Activated naive CD4-positive, alpha-beta T cell treated with anti-CD3 and anti-CD28 coated beads, Interleukin-2, amount 50 U/mL, for 24 hours (primary cell): ENCODE data around the gene TBXAS1.

ENCODE experiments used
- H3K27ac Mint-ChIP-seq: one replicate; pipeline ENCODE4 v1.8.0; 2021; ENCODE audit warnings: mild to moderate bottlenecking, mixed read lengths
- H3K27me3 Mint-ChIP-seq: one replicate; pipeline ENCODE4 v1.8.0; 2021; ENCODE audit warnings: mixed read lengths
- H3K36me3 Mint-ChIP-seq: one replicate; pipeline ENCODE4 v1.8.0; 2021; ENCODE audit warnings: mixed read lengths
- H3K4me1 Mint-ChIP-seq: one replicate; pipeline ENCODE4 v1.8.0; 2021; ENCODE audit warnings: mixed read lengths
- H3K4me3 Mint-ChIP-seq: one replicate; pipeline ENCODE4 v1.8.0; 2021; ENCODE audit warnings: mild to moderate bottlenecking, mixed read lengths
- H3K9me3 Mint-ChIP-seq: one replicate; pipeline ENCODE4 v1.8.0; 2021; ENCODE audit warnings: mixed read lengths

The TBXAS1 gene

GRCh38 chr7:139860090-139860775 lies 31.2 kb downstream of the TBXAS1 start:
- H3K4me3 Mint-ChIP-seq: no peak overlapping the region
- H3K36me3 Mint-ChIP-seq: peaks cover 2% of the 10 kb centered on the region
- H3K9me3 Mint-ChIP-seq: peaks cover 7% of the 10 kb centered on the region
- no peak overlapping the region for H3K27ac Mint-ChIP-seq
- H3K27me3 Mint-ChIP-seq: peaks cover 3% of the 10 kb centered on the region
- H3K4me1 Mint-ChIP-seq: peaks cover 19% of the 10 kb centered on the region

GRCh38 chr7:139861803-139862202 lies 32.7 kb downstream of the TBXAS1 start:
- peaks cover 7% of the 10 kb centered on the region for H3K4me1 Mint-ChIP-seq
- peaks cover 3% of the 10 kb centered on the region for H3K27me3 Mint-ChIP-seq
- H3K9me3 Mint-ChIP-seq: peaks cover 7% of the 10 kb centered on the region
- no peak overlapping the region for H3K4me3 Mint-ChIP-seq
- no peak overlapping the region for H3K27ac Mint-ChIP-seq
- peaks cover 2% of the 10 kb centered on the region for H3K36me3 Mint-ChIP-seq

- Mint-ChIP-seq H3K9me3 (peaks cover 7% of the 10 kb centered on the region), H3K4me3 (no peak overlapping the region), H3K27me3 (peaks cover 4% of the 10 kb centered on the region), H3K4me1 (no peaks in the 10 kb centered on the region), H3K27ac (no peak overlapping the region), H3K36me3 (peaks cover 2% of the 10 kb centered on the region)
These were observed 37.2 kb downstream of the TBXAS1 start for GRCh38 chr7:139866047-139866837.

- Mint-ChIP-seq H3K4me3 (no peak overlapping the region), H3K36me3 (peaks cover 2% of the 10 kb centered on the region), H3K27me3 (peaks cover 4% of the 10 kb centered on the region), H3K4me1 (no peaks in the 10 kb centered on the region), H3K9me3 (peaks cover 7% of the 10 kb centered on the region), H3K27ac (no peak overlapping the region)
These were observed 38.8 kb downstream of the TBXAS1 start for GRCh38 chr7:139867847-139868246.

GRCh38 chr7:139869886-139870285 lies 40.8 kb downstream of the TBXAS1 start:
- Mint-ChIP-seq H3K36me3 (no peaks in the 10 kb centered on the region), H3K27me3 (peaks cover 4% of the 10 kb centered on the region), H3K27ac (no peak overlapping the region), H3K9me3 (no peaks in the 10 kb centered on the region), H3K4me3 (no peak overlapping the region), H3K4me1 (no peaks in the 10 kb centered on the region)

- Mint-ChIP-seq H3K36me3 (no peaks in the 10 kb centered on the region), H3K4me1 (no peaks in the 10 kb centered on the region), H3K27me3 (peaks cover 1% of the 10 kb centered on the region), H3K27ac (no peak overlapping the region), H3K9me3 (no peaks in the 10 kb centered on the region), H3K4me3 (no peak overlapping the region)
These were observed 41.3 kb downstream of the TBXAS1 start for GRCh38 chr7:139870380-139870779.

- Mint-ChIP-seq H3K4me3 (no peak overlapping the region), H3K36me3 (no peaks in the 10 kb centered on the region), H3K27ac (no peak overlapping the region), H3K27me3 (peaks cover 1% of the 10 kb centered on the region), H3K9me3 (no peaks in the 10 kb centered on the region), H3K4me1 (no peaks in the 10 kb centered on the region)
These were observed 42.3 kb downstream of the TBXAS1 start for GRCh38 chr7:139871331-139871730.

- no peaks in the 10 kb centered on the region for H3K36me3 Mint-ChIP-seq
These were observed 42.8 kb downstream of the TBXAS1 start for GRCh38 chr7:139871820-139872219.

GRCh38 chr7:139873593-139874301 lies 44.7 kb downstream of the TBXAS1 start:
- no peaks in the 10 kb centered on the region for H3K4me1 Mint-ChIP-seq
- no peaks in the 10 kb centered on the region for H3K9me3 Mint-ChIP-seq
- H3K27me3 Mint-ChIP-seq: no peaks in the 10 kb centered on the region
- no peaks in the 10 kb centered on the region for H3K36me3 Mint-ChIP-seq
- H3K27ac Mint-ChIP-seq: peak overlapping the region; percentile 32
- peak overlapping the region; percentile 33 for H3K4me3 Mint-ChIP-seq

More at GRCh38 chr7:139871820-139872219, 42.8 kb downstream of the TBXAS1 start:
- Mint-ChIP-seq H3K27ac (no peak overlapping the region), H3K9me3 (no peaks in the 10 kb centered on the region), H3K27me3 (peaks cover 1% of the 10 kb centered on the region), H3K4me1 (no peaks in the 10 kb centered on the region), H3K4me3 (no peak overlapping the region)

GRCh38 chr7:139874302-139874629 lies 45.2 kb downstream of the TBXAS1 start:
- no peak overlapping the region for H3K4me3 Mint-ChIP-seq
- no peaks in the 10 kb centered on the region for H3K27me3 Mint-ChIP-seq
- H3K4me1 Mint-ChIP-seq: no peaks in the 10 kb centered on the region
- H3K27ac Mint-ChIP-seq: no peak overlapping the region
- no peaks in the 10 kb centered on the region for H3K9me3 Mint-ChIP-seq
- H3K36me3 Mint-ChIP-seq: no peaks in the 10 kb centered on the region

GRCh38 chr7:139875821-139876241 lies 46.8 kb downstream of the TBXAS1 start:
- Mint-ChIP-seq H3K27ac (no peak overlapping the region), H3K36me3 (no peaks in the 10 kb centered on the region), H3K27me3 (no peaks in the 10 kb centered on the region), H3K9me3 (no peaks in the 10 kb centered on the region), H3K4me1 (no peaks in the 10 kb centered on the region), H3K4me3 (no peak overlapping the region)

- H3K27ac Mint-ChIP-seq: no peak overlapping the region
- H3K36me3 Mint-ChIP-seq: no peaks in the 10 kb centered on the region
- H3K4me1 Mint-ChIP-seq: no peaks in the 10 kb centered on the region
- H3K4me3 Mint-ChIP-seq: no peak overlapping the region
- H3K9me3 Mint-ChIP-seq: no peaks in the 10 kb centered on the region
- H3K27me3 Mint-ChIP-seq: no peaks in the 10 kb centered on the region
These were observed 47.7 kb downstream of the TBXAS1 start for GRCh38 chr7:139876622-139877283.

- H3K27me3 Mint-ChIP-seq: no peaks in the 10 kb centered on the region
- no peaks in the 10 kb centered on the region for H3K4me1 Mint-ChIP-seq
- H3K27ac Mint-ChIP-seq: no peak overlapping the region
- no peak overlapping the region for H3K4me3 Mint-ChIP-seq
- H3K9me3 Mint-ChIP-seq: peaks cover 4% of the 10 kb centered on the region
- no peaks in the 10 kb centered on the region for H3K36me3 Mint-ChIP-seq
These were observed 54.8 kb downstream of the TBXAS1 start for GRCh38 chr7:139883814-139884213.

- no peak overlapping the region for H3K4me3 Mint-ChIP-seq
- no peaks in the 10 kb centered on the region for H3K4me1 Mint-ChIP-seq
- no peak overlapping the region for H3K27ac Mint-ChIP-seq
- H3K9me3 Mint-ChIP-seq: peaks cover 5% of the 10 kb centered on the region
- no peaks in the 10 kb centered on the region for H3K36me3 Mint-ChIP-seq
- no peaks in the 10 kb centered on the region for H3K27me3 Mint-ChIP-seq
These were observed 55.4 kb downstream of the TBXAS1 start for GRCh38 chr7:139884441-139884840.

GRCh38 chr7:139885511-139885910 lies 56.4 kb downstream of the TBXAS1 start:
- no peak overlapping the region for H3K27ac Mint-ChIP-seq
- H3K36me3 Mint-ChIP-seq: no peaks in the 10 kb centered on the region
- peaks cover 5% of the 10 kb centered on the region for H3K9me3 Mint-ChIP-seq
- no peaks in the 10 kb centered on the region for H3K4me1 Mint-ChIP-seq
- H3K4me3 Mint-ChIP-seq: no peak overlapping the region
- H3K27me3 Mint-ChIP-seq: no peaks in the 10 kb centered on the region
